Measurements from ENCODE around the gene HPCAL1.

DNA sequence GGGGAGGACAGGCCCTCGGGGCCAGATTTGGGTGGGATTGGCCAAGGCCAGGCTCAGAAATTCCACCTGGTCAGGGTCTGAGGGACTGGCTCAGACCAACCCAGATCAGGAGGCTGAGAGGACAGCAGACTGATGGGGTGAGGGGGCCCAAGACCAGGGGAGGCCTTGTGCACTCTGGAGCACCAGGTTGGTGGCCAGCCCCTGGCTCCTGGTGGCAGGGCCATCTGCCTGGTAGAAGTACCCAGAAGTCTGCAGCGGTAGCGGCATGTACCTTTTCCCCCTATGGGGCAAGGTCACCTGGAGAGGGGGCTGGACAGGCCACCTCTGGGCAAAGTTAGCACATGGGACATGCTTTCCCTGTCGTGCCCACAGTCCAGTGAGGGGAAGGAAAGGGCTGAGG lies 166.6 kb downstream of the HPCAL1 start:
- TF ChIP-seq, protein P1, sequence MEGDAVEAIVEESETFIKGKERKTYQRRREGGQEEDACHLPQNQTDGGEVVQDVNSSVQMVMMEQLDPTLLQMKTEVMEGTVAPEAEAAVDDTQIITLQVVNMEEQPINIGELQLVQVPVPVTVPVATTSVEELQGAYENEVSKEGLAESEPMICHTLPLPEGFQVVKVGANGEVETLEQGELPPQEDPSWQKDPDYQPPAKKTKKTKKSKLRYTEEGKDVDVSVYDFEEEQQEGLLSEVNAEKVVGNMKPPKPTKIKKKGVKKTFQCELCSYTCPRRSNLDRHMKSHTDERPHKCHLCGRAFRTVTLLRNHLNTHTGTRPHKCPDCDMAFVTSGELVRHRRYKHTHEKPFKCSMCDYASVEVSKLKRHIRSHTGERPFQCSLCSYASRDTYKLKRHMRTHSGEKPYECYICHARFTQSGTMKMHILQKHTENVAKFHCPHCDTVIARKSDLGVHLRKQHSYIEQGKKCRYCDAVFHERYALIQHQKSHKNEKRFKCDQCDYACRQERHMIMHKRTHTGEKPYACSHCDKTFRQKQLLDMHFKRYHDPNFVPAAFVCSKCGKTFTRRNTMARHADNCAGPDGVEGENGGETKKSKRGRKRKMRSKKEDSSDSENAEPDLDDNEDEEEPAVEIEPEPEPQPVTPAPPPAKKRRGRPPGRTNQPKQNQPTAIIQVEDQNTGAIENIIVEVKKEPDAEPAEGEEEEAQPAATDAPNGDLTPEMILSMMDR (IDR thresholded peaks at IDR 0.05; ENCODE audit: insufficient read depth, low read depth, low read length): no peak
- TF ChIP-seq EZH2 (IDR thresholded peaks at IDR 0.05; ENCODE audit: insufficient read depth, low read length): no peak
